Measurements from ENCODE around the gene RACGAP1.

RACGAP1 gene

GRCh38 chr12:50043854-50044253 is 18.6 kb upstream of the RACGAP1 start:
- no peak for TF ChIP-seq EZH2 (IDR thresholded peaks at IDR 0.05; ENCODE audit: borderline replicate concordance, low read length)
- TF ChIP-seq, protein P1, sequence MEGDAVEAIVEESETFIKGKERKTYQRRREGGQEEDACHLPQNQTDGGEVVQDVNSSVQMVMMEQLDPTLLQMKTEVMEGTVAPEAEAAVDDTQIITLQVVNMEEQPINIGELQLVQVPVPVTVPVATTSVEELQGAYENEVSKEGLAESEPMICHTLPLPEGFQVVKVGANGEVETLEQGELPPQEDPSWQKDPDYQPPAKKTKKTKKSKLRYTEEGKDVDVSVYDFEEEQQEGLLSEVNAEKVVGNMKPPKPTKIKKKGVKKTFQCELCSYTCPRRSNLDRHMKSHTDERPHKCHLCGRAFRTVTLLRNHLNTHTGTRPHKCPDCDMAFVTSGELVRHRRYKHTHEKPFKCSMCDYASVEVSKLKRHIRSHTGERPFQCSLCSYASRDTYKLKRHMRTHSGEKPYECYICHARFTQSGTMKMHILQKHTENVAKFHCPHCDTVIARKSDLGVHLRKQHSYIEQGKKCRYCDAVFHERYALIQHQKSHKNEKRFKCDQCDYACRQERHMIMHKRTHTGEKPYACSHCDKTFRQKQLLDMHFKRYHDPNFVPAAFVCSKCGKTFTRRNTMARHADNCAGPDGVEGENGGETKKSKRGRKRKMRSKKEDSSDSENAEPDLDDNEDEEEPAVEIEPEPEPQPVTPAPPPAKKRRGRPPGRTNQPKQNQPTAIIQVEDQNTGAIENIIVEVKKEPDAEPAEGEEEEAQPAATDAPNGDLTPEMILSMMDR (IDR thresholded peaks at IDR 0.05; ENCODE audit: low read length), result no peak
- no peak overlapping the region for H3K4me2 ChIP-seq (ENCODE audit: low read length)
- H3K4me1 ChIP-seq (ENCODE audit: insufficient read depth, low read length, severe bottlenecking), result no peaks in the 10 kb centered on the region
- no peak overlapping the region for H2AFZ ChIP-seq (ENCODE audit: low read length)
- no peak overlapping the region for H3K4me3 ChIP-seq (ENCODE audit: low read depth, low read length, poor library complexity, severe bottlenecking)
- no peaks in the 10 kb centered on the region for H4K20me1 ChIP-seq (ENCODE audit: insufficient read depth, low read length)
- no peaks in the 10 kb centered on the region for H3K36me3 ChIP-seq (ENCODE audit: insufficient read depth, low read length)
- H3K27ac ChIP-seq (ENCODE audit: low read depth, low read length, poor library complexity, severe bottlenecking), result no peak overlapping the region
- no peaks in the 10 kb centered on the region; the same call in 1 of the 2 replicates for H3K27me3 ChIP-seq (ENCODE audit: insufficient read depth, low read length)
- no peaks in the 10 kb centered on the region for H3K79me2 ChIP-seq (ENCODE audit: insufficient read depth, low read length)
- H3K9ac ChIP-seq (ENCODE audit: low read length), result no peak overlapping the region
- no peaks in the 10 kb centered on the region for H3K9me2 ChIP-seq (ENCODE audit: low read depth, low read length)
- H3K9me3 ChIP-seq (ENCODE audit: low read length), result no peaks in the 10 kb centered on the region
- H3F3A ChIP-seq (ENCODE audit: insufficient read depth, low read length), result no peaks in the 10 kb centered on the region

GRCh38 chr12:50043308-50043707 is 18.0 kb upstream of the RACGAP1 start:
- H3K9me3 ChIP-seq (ENCODE audit: low read length), result no peaks in the 10 kb centered on the region
- no peaks in the 10 kb centered on the region for H3K36me3 ChIP-seq (ENCODE audit: insufficient read depth, low read length)
- no peak overlapping the region for H3K4me3 ChIP-seq (ENCODE audit: low read depth, low read length, poor library complexity, severe bottlenecking)
- H3F3A ChIP-seq (ENCODE audit: insufficient read depth, low read length), result no peaks in the 10 kb centered on the region
- H3K27ac ChIP-seq (ENCODE audit: low read depth, low read length, poor library complexity, severe bottlenecking), result no peak overlapping the region
- H3K9me2 ChIP-seq (ENCODE audit: low read depth, low read length), result no peaks in the 10 kb centered on the region
- H3K4me1 ChIP-seq (ENCODE audit: insufficient read depth, low read length, severe bottlenecking), result no peaks in the 10 kb centered on the region
- no peak overlapping the region for H2AFZ ChIP-seq (ENCODE audit: low read length)
- H3K79me2 ChIP-seq (ENCODE audit: insufficient read depth, low read length), result no peaks in the 10 kb centered on the region
- TF ChIP-seq, protein P1 (IDR thresholded peaks at IDR 0.05; ENCODE audit: low read length), result no peak
- TF ChIP-seq EZH2 (IDR thresholded peaks at IDR 0.05; ENCODE audit: borderline replicate concordance, low read length), result no peak
- no peak overlapping the region for H3K9ac ChIP-seq (ENCODE audit: low read length)
- H3K27me3 ChIP-seq (ENCODE audit: insufficient read depth, low read length), result no peaks in the 10 kb centered on the region; the same call in 1 of the 2 replicates
- no peaks in the 10 kb centered on the region for H4K20me1 ChIP-seq (ENCODE audit: insufficient read depth, low read length)
- H3K4me2 ChIP-seq (ENCODE audit: low read length), result no peak overlapping the region

GRCh38 chr12:50042693-50043092 is 17.4 kb upstream of the RACGAP1 start:
- Histone ChIP-seq H3K4me2 (ENCODE audit: low read length) (no peak overlapping the region), H3K4me3 (ENCODE audit: low read depth, low read length, poor library complexity, severe bottlenecking) (no peak overlapping the region), H3K27ac (ENCODE audit: low read depth, low read length, poor library complexity, severe bottlenecking) (no peak overlapping the region), H3F3A (ENCODE audit: insufficient read depth, low read length) (no peaks in the 10 kb centered on the region), H3K36me3 (ENCODE audit: insufficient read depth, low read length) (no peaks in the 10 kb centered on the region), H3K27me3 (ENCODE audit: insufficient read depth, low read length) (no peaks in the 10 kb centered on the region; the same call in 1 of the 2 replicates), H3K9ac (ENCODE audit: low read length) (no peak overlapping the region), H3K4me1 (ENCODE audit: insufficient read depth, low read length, severe bottlenecking) (no peaks in the 10 kb centered on the region), H4K20me1 (ENCODE audit: insufficient read depth, low read length) (no peaks in the 10 kb centered on the region), H2AFZ (ENCODE audit: low read length) (no peak overlapping the region), H3K9me3 (ENCODE audit: low read length) (no peaks in the 10 kb centered on the region), H3K9me2 (ENCODE audit: low read depth, low read length) (no peaks in the 10 kb centered on the region), H3K79me2 (ENCODE audit: insufficient read depth, low read length) (no peaks in the 10 kb centered on the region)
- TF ChIP-seq, protein P1 (IDR thresholded peaks at IDR 0.05; ENCODE audit: low read length), result no peak
- no peak for TF ChIP-seq EZH2 (IDR thresholded peaks at IDR 0.05; ENCODE audit: borderline replicate concordance, low read length)
